HG02610 (cell line): ENCODE data around the gene JAML.

Experiments
- ATAC-seq: cut with Tn5 transposase; IDR thresholded peaks from one replicate; pipeline ENCODE4 v1.9.1; 2021; ENCODE audit warnings: mild to moderate bottlenecking, moderate library complexity; ENCODE audit not compliant: unreplicated experiment

The JAML gene

GRCh38 chr11:118170231-118170630 is 54.6 kb downstream of the JAML start:
- no peak for ATAC-seq

- no peak for ATAC-seq
Observed at GRCh38 chr11:118169300-118170140, 55.3 kb downstream of the JAML start.

- no peak for ATAC-seq
Observed at GRCh38 chr11:118168751-118169150, 56.1 kb downstream of the JAML start.

- no peak for ATAC-seq
Observed at GRCh38 chr11:118168316-118168715, 56.5 kb downstream of the JAML start.

GRCh38 chr11:118167906-118168305 is 56.9 kb downstream of the JAML start:
- no peak for ATAC-seq

- ATAC-seq, result no peak
Observed at GRCh38 chr11:118167253-118167652, 57.6 kb downstream of the JAML start.

- no peak for ATAC-seq
Observed at GRCh38 chr11:118166641-118167040, 58.2 kb downstream of the JAML start.

GRCh38 chr11:118164885-118165284 is 59.9 kb downstream of the JAML start:
- no peak for ATAC-seq

- no peak for ATAC-seq
Observed at GRCh38 chr11:118163494-118163893, 61.3 kb downstream of the JAML start.

GRCh38 chr11:118162846-118163245 is 62.0 kb downstream of the JAML start:
- ATAC-seq, result no peak

GRCh38 chr11:118161786-118162185 is 63.0 kb downstream of the JAML start:
- no peak for ATAC-seq

GRCh38 chr11:118157186-118157895 is 67.5 kb downstream of the JAML start:
- no peak for ATAC-seq

GRCh38 chr11:118156531-118157185 is 68.2 kb downstream of the JAML start:
- no peak for ATAC-seq

- no peak for ATAC-seq
Observed at GRCh38 chr11:118155776-118156530, 68.9 kb downstream of the JAML start.

- no peak for ATAC-seq
Observed at GRCh38 chr11:118154641-118155040, 70.2 kb downstream of the JAML start.

- no peak for ATAC-seq
Observed at GRCh38 chr11:118153976-118154375, 70.8 kb downstream of the JAML start.

- no peak for ATAC-seq
Observed at GRCh38 chr11:118153516-118153915, 71.3 kb downstream of the JAML start.

GRCh38 chr11:118152552-118153471 is 72.0 kb downstream of the JAML start, which contains the start of gene SCN4B:
Gene SCN4B, minus strand, starts transcription at chr11:118152823. Its CDS starts 150 bp downstream, at chr11:118152673.
- no peak for ATAC-seq

- ATAC-seq, result no peak
Observed at GRCh38 chr11:118152020-118152551, 72.7 kb downstream of the JAML start.

- no peak for ATAC-seq
Observed at GRCh38 chr11:118151431-118151830, 73.4 kb downstream of the JAML start.
